Upper lobe of right lung (tissue), 1 donor: Measurements from ENCODE around the gene PRDM15. TPM values are rescaled to one million over a fixed set of nuclear protein-coding genes. Genes with fewer than 3 reads are reported as not detected.
A peak's percentile ranks its signal among the peaks of the same experiment; 100 is the strongest.

Experiments used
- ATAC-seq: fragments of 200-7000 bp; cut with Tn5 transposase; one replicate; pipeline ENCODE4 v1.9.1; 2020; ENCODE audit warnings: mild to moderate bottlenecking, moderate library complexity
- DNase-seq: peaks from one replicate; pipeline ENCODE4 v3.0.0-alpha.2; 2020
- H3K27ac ChIP-seq: fragments of 200-600 bp; one replicate; pipeline ENCODE4 v1.8.0; 2022
- H3K27me3 ChIP-seq: fragments of 200-600 bp; one replicate; pipeline ENCODE4 v1.8.0; 2022; ENCODE audit warnings: mild to moderate bottlenecking
- H3K36me3 ChIP-seq: fragments of 200-600 bp; one replicate; pipeline ENCODE4 v1.8.0; 2022
- H3K4me1 ChIP-seq: fragments of 200-600 bp; one replicate; pipeline ENCODE4 v1.8.0; 2022
- H3K4me3 ChIP-seq: fragments of 200-600 bp; one replicate; pipeline ENCODE4 v1.8.0; 2022; ENCODE audit warnings: mild to moderate bottlenecking
- H3K9me3 ChIP-seq: fragments of 200-600 bp; one replicate; pipeline ENCODE4 v1.8.0; 2022
- intact Hi-C: fragments of 100-400 bp; cut with DNase I; formaldehyde crosslinking; loops from one replicate; pipeline ENCODE4 v1.11.0; 2022
- total RNA-seq: library from RNA; stranded (reverse); fragmentation: NEBNext Ultra II Directional; extraction: Animal tissue kit (Norgen Biotek cat#: 25700); gene quantifications from one replicate; pipeline ENCODE4 v1.2.1, GENCODE V29; 2021
- TF ChIP-seq, protein P1 (sequence below): fragments of 200-600 bp; IDR thresholded peaks from one replicate; pipeline ENCODE4 v1.8.0; 2022; ENCODE audit warnings: antibody characterized with exemption
- donor health status: DM: no; HTN: yes; CAD: no; lungs with severe emphysema.

PRDM15 gene
- total RNA-seq, 1 donor from 2014 or later = 7.4 TPM

DNA sequence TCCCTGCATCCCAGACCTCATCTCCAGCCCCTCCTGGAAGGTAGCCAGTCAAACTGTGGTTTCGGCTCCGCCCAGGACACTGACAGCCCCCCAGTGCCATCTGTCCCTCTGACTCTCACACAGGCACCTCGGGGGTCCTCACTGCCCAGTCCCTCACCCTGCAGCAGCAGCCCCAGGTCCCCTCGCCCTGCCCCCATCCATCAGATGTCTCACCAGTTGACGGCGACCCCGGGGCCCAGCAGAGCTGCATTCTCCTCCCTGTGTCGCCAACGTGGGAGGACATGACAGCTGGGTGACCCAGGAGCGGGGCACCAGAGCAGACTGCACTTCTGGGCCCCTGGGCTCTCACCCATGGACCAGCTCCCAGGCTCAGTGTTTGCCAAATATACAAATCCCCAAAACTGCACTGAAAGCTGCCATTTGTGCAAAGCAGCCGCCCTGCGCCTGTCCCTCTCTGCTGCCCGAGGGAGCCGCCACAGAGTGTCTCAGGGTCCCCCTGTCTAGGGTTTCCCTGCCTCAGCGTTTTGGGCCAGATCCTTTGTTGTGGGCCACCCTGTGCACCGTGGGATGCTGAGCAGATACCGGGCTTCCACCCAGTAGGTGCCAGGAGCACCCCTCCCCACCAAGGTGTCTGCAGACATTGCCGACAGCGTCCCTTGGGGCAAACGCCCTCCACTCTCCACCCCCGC lies 48.2 kb downstream of the PRDM15 start:
- ATAC-seq (no peak), DNase-seq (peak; percentile 57)
- H3K9me3 ChIP-seq = no peaks in the 10 kb centered on the region
- TF ChIP-seq, protein P1, sequence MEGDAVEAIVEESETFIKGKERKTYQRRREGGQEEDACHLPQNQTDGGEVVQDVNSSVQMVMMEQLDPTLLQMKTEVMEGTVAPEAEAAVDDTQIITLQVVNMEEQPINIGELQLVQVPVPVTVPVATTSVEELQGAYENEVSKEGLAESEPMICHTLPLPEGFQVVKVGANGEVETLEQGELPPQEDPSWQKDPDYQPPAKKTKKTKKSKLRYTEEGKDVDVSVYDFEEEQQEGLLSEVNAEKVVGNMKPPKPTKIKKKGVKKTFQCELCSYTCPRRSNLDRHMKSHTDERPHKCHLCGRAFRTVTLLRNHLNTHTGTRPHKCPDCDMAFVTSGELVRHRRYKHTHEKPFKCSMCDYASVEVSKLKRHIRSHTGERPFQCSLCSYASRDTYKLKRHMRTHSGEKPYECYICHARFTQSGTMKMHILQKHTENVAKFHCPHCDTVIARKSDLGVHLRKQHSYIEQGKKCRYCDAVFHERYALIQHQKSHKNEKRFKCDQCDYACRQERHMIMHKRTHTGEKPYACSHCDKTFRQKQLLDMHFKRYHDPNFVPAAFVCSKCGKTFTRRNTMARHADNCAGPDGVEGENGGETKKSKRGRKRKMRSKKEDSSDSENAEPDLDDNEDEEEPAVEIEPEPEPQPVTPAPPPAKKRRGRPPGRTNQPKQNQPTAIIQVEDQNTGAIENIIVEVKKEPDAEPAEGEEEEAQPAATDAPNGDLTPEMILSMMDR = no peak
- no peak overlapping the region for H3K27ac ChIP-seq
- H3K36me3 ChIP-seq = peaks cover 30% of the 10 kb centered on the region
- H3K4me1 ChIP-seq = no peaks in the 10 kb centered on the region
- intact Hi-C loops = no loop called here
- no peak overlapping the region for H3K4me3 ChIP-seq
- H3K27me3 ChIP-seq = no peaks in the 10 kb centered on the region

DNA sequence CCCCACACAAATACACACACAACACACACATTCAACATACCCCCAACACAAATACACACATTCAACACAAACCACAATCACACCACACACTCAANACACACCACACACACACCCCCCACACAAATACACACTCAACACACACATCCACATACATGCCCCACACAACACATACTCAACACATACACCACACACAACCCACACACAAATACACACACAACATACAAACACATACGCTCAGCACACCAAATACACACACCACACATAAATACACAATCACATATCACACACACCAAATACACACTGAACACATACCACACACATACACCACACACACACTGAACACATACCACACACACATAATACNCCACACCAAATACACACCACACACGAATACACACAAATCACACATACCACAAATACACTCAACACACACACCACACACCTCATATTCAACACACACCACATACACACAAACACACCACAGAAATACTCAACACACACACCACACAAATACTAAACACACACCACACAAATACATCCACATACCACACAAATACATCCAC lies 48.9 kb downstream of the PRDM15 start:
- H3K4me1 ChIP-seq = no peaks in the 10 kb centered on the region
- intact Hi-C loops = no loop called here

DNA sequence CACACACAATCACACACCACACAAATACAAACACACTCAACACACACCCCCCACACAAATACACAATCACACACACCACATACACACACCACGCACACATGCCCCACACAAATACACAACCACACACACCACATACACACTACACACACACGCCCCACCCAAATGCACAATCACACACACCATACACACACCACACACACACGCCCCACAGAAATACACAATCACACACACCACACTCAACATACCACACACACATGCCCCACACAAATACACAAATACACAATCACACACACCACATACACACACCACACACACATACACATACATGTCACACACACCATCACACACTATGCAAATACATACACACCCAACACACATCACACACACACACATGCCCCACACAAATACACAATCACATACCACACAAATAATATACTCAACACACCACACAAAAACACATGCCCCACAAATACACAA lies 50.2 kb downstream of the PRDM15 start:
- intact Hi-C loops = no loop called here
- Histone ChIP-seq H3K4me3 (no peak overlapping the region), H3K36me3 (peaks cover 14% of the 10 kb centered on the region), H3K9me3 (no peaks in the 10 kb centered on the region), H3K4me1 (no peaks in the 10 kb centered on the region), H3K27me3 (no peaks in the 10 kb centered on the region), H3K27ac (no peak overlapping the region)
- TF ChIP-seq, protein P1 = no peak
- no peak for ATAC-seq
- DNase-seq = no peak

More for the DNA sequence above, 48.9 kb downstream of the PRDM15 start:
- peaks cover 27% of the 10 kb centered on the region for H3K36me3 ChIP-seq
- DNase-seq (no peak), ATAC-seq (no peak)
- TF ChIP-seq, protein P1 = no peak
- H3K27ac ChIP-seq = no peak overlapping the region
- no peaks in the 10 kb centered on the region for H3K9me3 ChIP-seq
- no peaks in the 10 kb centered on the region for H3K27me3 ChIP-seq
- no peak overlapping the region for H3K4me3 ChIP-seq

DNA sequence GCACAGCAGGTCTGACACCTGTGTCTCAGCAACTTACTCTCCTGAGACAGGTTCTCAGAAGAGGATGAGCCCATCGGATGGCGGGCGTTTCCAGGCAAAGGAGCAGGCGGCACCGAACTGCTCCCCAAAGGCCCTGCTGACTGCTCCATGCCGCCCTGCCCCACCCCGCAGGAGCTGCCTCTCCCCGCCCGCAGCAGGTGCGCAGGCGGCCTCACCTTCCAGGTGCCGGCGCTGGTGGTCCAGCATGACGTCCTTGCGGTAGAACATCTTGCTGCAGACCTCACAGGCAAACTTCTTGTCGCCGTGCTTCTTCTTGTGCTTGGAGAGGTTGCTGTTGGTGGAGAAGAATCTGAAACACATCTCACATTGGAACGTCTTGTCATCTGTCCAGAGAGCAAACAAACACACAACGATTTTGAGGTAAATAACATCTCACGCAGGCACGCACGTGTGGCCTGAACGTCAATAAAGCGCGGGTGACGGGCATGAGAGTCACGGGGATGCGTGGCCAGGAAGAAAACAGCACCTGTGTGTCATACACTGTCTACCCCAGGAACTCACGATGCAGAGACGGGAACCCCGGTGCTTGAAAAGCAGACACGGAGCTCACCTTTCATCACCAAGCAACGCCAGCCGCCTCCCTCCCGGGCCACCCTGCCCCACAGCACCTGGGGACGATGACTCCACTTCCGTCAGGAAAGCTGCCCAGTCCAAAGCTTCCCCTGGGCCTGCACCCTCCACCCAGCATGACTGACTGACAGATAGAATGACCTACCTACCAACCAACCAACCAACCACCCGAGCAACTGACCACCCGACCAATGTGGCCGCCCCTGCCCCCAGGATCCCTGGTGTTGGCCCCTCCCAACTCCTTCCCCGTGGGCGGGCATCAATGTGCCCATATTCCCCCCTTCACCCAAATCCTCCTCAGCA lies 50.9 kb downstream of the PRDM15 start:
- H3K9me3 ChIP-seq = no peaks in the 10 kb centered on the region
- intact Hi-C loops = no loop called here
- ATAC-seq (no peak), DNase-seq (peak; percentile 55)
- H3K27me3 ChIP-seq = no peaks in the 10 kb centered on the region
- H3K36me3 ChIP-seq = peaks cover 10% of the 10 kb centered on the region
- H3K4me3 ChIP-seq = no peak overlapping the region
- TF ChIP-seq, protein P1 = no peak
- no peaks in the 10 kb centered on the region for H3K4me1 ChIP-seq
- no peak overlapping the region for H3K27ac ChIP-seq

DNA sequence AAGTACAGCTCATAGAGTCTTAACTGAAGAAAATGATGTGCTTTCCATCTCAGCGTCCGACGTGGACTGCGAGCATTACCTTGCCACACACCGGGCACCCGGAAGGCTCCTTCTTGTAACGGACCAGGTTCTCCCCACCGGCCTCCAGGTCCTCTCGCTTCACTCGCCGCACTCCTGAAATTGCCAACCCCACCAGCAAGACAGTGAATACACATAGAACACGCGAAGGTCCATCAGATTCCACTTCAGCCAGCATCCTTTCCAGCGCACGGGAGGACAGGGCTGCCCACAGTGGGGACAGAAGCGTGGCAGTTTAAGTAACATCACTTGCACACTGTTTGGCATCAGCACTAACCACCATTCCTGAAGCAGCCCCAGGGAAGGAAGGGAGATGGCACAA lies 53.3 kb downstream of the PRDM15 start:
- DNase-seq (no peak), ATAC-seq (no peak)
- no peaks in the 10 kb centered on the region for H3K4me1 ChIP-seq
- no peaks in the 10 kb centered on the region for H3K9me3 ChIP-seq
- H3K27me3 ChIP-seq = no peaks in the 10 kb centered on the region
- TF ChIP-seq, protein P1 = no peak
- intact Hi-C loops = no loop called here
- no peak overlapping the region for H3K4me3 ChIP-seq
- H3K36me3 ChIP-seq = peaks cover 10% of the 10 kb centered on the region
- H3K27ac ChIP-seq = no peak overlapping the region
